GM18517 (cell line): ENCODE results near the gene AP5S1.
"Not testable (repeated sequence)": the region's sequence is repeated elsewhere in the genome, so short reads cannot be mapped to it uniquely, and the experiment has no call there.

Experiments
- ATAC-seq: cut with Tn5 transposase; IDR thresholded peaks from one replicate; pipeline ENCODE4 v1.9.1; 2021; ENCODE audit warnings: mild to moderate bottlenecking, moderate library complexity; ENCODE audit not compliant: unreplicated experiment

Gene AP5S1

GRCh38 chr20:3842348-3842930, 22.1 kb downstream of the AP5S1 start:
- ATAC-seq = no peak

DNA sequence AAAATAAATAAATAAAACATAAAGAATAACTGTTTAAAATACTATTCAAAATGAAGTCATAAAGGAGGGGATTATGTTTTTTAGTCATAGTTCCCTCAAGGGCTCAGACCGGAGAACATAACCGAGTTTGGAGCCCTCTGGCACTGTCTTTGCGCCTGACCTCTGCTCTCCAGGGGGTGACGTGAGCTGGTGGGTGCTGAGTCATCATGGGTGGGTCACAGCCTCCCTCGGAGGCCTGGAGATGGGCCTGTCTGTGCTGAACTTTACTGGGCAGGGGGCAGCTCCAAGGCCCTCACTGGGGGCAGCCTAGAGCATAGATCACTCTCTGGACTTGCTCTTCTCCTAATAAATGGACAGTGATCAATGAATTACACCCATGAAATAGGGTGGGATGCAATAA, 23.1 kb downstream of the AP5S1 start:
- no peak for ATAC-seq

GRCh38 chr20:3843990-3844619, 23.8 kb downstream of the AP5S1 start:
- ATAC-seq = not testable (repeated sequence)

DNA sequence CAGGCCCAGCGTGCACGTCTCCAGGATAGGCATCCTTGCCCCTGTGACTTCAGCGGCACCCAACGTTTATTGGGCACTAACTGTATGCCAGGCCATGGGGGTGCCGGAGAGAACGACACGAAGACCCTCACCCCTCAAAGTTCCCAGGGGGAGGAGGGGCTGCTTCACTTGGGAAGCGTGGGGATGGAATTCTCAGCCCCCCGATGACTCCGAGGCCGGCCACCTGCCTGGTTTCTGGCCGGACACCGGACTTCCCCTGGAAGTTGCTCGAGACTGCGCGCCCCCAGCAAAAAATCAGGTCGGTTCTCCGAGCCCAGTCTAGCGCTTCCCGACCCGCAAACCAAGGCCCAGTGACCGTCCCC, 26.0 kb downstream of the AP5S1 start:
- ATAC-seq = no peak

DNA sequence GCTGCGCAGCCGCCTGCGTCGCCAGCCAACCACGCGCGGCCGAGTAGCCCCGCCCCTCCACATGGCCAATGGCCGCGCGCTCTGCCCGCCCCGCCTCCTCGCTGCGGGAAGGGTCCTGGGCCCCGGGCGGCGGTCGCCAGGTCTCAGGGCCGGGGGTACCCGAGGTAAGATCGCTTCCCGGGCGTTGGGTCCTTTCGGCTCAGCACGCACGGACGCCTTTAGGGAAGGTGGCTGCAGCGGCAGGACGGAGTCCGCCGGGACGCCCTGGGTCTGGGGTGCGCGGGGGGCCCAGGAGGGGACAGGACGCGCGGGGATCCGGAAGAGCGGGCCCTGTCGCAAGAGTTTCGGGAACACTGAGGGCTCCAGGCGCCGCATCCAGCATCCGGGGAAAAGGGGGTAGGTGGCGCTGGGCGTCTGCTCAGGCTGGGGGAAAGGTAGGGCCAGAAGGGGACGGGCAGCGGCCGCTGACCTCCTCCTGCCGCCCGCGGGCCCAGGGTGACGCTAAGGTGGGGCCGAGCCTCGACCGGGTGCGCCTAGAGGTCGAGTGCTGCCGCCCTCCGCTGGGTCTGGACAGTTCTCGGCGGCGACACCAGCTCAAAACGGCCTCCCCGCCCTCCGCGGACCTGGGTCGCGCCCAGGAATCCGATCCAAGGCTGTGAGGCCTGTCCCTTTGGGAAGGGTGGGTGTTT, 26.5 kb downstream of the AP5S1 start, which contains the start of gene MAVS:
MAVS (plus strand) TSS at position 95 of the 689 bp plus-strand sequence. CDS start 7,791 bp downstream, outside the sequence.
- ATAC-seq = peak; percentile 78

- no peak for ATAC-seq
These were observed 27.1 kb downstream of the AP5S1 start for GRCh38 chr20:3847429-3847940.

DNA sequence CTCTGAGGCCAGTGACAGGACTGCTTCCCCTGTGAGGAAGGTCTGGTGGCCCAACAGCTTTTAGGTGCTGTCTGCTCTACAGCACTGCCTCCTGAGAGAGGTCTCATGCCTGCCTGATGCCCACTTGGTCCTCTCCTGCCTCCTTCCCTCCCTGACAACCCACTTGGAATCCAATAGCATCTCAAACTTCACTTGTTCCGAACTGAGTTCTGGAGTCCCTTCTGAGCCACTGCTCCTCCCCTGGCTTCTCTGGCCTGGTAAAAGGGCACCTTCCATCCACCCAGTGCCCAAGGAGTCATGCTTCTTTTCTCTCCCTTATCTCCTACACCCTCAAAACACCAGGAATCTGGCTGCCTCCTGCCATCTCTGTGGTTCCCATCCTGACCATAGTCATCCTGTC, 28.2 kb downstream of the AP5S1 start:
- no peak for ATAC-seq

- ATAC-seq = no peak
These were observed 34.1 kb downstream of the AP5S1 start for GRCh38 chr20:3854462-3854871.

DNA sequence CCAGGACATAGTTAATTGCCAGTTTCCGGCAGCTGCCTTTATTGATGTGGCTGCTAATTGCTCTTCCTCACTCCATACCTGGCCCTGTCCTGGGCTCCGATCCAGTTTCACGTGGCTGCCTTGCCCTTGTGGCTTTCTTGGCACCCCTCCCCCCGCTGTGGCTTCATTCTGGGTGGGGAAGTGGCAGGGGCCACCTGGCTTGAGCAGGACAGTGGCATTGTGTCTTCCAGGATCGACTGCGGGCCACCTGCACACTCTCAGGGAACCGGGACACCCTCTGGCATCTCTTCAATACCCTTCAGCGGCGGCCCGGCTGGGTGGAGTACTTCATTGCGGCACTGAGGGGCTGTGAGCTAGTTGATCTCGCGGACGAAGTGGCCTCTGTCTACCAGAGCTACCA, 37.1 kb downstream of the AP5S1 start:
- no peak for ATAC-seq

DNA sequence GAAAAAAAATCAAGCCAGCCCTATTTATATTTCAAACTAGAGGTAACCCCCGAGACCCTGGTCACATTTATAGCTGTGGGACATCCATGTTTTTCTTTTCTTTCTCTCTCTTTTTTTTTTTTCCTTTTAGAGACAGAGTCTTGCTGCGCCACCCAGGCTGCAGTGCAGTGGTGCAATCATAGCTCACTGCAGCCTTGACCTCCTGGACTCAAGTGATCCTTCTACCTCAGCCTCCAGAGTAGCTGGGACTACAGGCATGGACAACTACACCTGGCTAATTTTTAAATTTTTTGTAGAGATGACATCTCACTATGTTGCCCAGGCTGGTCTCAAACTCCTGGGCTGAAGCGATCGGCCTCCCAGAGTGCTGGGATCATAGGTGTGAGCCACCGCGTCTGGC, 38.3 kb downstream of the AP5S1 start:
- ATAC-seq = no peak

- no peak for ATAC-seq
These were observed 40.8 kb downstream of the AP5S1 start for GRCh38 chr20:3861191-3861590.

DNA sequence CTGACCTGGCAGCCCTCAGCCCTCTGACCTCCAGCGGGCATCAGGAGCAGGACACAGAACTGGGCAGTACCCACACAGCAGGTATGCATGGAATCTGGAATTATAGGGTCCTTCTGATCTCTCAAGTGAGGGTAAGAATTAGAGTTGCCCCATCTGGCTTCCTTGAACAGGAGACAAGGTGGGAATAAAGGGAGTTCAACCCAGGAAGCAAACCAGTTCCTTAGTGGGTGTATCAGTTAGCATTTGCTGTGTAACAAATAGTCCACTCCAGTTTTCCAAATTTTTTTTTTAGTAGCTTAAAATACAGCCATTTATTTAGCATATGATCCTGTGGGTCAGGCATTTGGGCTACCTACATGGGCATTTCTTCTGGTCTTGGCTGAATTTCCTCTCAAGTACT, 42.0 kb downstream of the AP5S1 start:
- no peak for ATAC-seq

- ATAC-seq = no peak
These were observed 43.0 kb downstream of the AP5S1 start for GRCh38 chr20:3863317-3863716.

GRCh38 chr20:3864518-3864917, 44.2 kb downstream of the AP5S1 start:
- no peak for ATAC-seq

GRCh38 chr20:3865152-3865886, 45.0 kb downstream of the AP5S1 start:
- ATAC-seq = no peak

DNA sequence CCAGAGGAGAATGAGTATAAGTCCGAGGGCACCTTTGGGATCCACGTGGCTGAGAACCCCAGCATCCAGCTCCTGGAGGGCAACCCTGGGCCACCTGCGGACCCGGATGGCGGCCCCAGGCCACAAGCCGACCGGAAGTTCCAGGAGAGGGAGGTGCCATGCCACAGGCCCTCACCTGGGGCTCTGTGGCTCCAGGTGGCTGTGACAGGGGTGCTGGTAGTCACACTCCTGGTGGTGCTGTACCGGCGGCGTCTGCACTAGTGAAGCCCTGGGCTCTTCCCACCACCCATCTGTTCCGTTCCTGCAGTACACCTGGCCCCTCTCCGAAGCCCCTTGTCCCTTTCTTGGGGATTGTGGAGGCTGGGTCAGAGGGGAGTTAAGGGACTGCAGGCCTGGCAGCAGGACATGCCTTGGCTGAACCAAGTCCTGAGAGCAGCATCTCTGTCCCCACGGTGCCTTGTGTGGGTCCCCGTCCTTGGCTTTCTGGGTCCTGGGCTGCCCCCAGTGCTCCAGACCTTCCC, 45.6 kb downstream of the AP5S1 start:
- no peak for ATAC-seq

DNA sequence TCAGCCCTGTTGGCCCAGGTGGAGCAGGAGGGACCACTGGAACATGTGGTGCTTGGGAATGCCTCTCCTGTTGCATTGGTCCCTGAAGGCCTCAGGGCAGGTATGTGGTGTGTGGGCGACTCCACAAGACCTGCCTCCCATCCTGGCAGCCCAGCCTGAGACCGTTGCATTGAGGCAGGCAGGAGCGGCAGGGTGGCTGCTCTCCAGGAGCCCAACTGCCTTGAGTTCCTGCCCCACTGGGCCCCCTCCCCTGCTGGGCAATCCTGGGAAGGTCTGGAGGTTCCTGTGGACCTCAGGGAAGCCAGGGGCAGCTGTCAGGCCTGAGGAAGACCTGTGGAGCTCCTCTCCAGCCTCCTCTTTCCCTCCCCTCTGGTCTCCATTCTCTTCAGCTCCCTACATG, 46.1 kb downstream of the AP5S1 start:
- no peak for ATAC-seq

- ATAC-seq = no peak
These were observed 47.5 kb downstream of the AP5S1 start for GRCh38 chr20:3867802-3868201.

- ATAC-seq = no peak
These were observed 49.7 kb downstream of the AP5S1 start for GRCh38 chr20:3869839-3870634.

GRCh38 chr20:3871550-3872265, 51.4 kb downstream of the AP5S1 start:
- no peak for ATAC-seq
